ENCODE measurements around the gene ASB8. TPM values are rescaled to one million over a fixed set of nuclear protein-coding genes. Genes with fewer than 3 reads are reported as not detected.

Gene ASB8
- total RNA-seq, 1 experiment from 2014 or later: 17.1 TPM

GRCh38 chr12:48122065-48122834, 35.1 kb downstream of the ASB8 start:
- ChIA-PET CTCF (no interaction called here), POLR2A (no interaction called here)
- Histone ChIP-seq H3K36me3 (ENCODE audit: control insufficient read depth, insufficient read depth, low read length) (peaks cover 11% of the 10 kb centered on the region), H3K27ac (ENCODE audit: low read length) (no peak overlapping the region), H3K9me3 (ENCODE audit: control insufficient read depth, insufficient read depth, low read depth, low read length) (no peaks in the 10 kb centered on the region), H3K4me3 (ENCODE audit: low read depth in 2 of 2, low read length in 2 of 2) (no peak overlapping the region), H3K4me1 (ENCODE audit: control insufficient read depth, insufficient read depth, low read length) (peaks cover 11% of the 10 kb centered on the region), H3K27me3 (ENCODE audit: control insufficient read depth, insufficient read depth, low read length) (no peaks in the 10 kb centered on the region)
- no peak for ATAC-seq
- TF ChIP-seq CTCF (IDR thresholded peaks at IDR 0.05) (no peak), SIN3A (IDR thresholded peaks at IDR 0.05; ENCODE audit: borderline replicate concordance, insufficient read depth, low read depth, low read length) (no peak), TCF7L2 (IDR thresholded peaks at IDR 0.05; ENCODE audit: low read depth, low read length) (no peak), REST (IDR thresholded peaks at IDR 0.05; ENCODE audit: insufficient read depth in 1 of 2, low read depth in 2 of 2, low read length in 1 of 2) (no peak), POLR2AphosphoS5 (IDR thresholded peaks at IDR 0.05; ENCODE audit: low read depth, low read length) (no peak)
- no TSS peak for BruUV-seq (replicated peaks)
- no peak for DNase-seq (ENCODE audit: low read depth, low spot score)
- in situ Hi-C loops (cut with HindIII; ENCODE audit: low pct_unique_long_range_greater_than_20kb, low sequenced_read_pairs): no loop called here
- intact Hi-C loops (cut with micrococcal nuclease; ENCODE audit: unreplicated experiment): no loop called here

- ATAC-seq (no peak), DNase-seq (ENCODE audit: low read depth, low spot score) (no peak)
- Histone ChIP-seq H3K27me3 (ENCODE audit: control insufficient read depth, insufficient read depth, low read length) (no peaks in the 10 kb centered on the region), H3K9me3 (ENCODE audit: control insufficient read depth, insufficient read depth, low read depth, low read length) (no peaks in the 10 kb centered on the region), H3K4me1 (ENCODE audit: control insufficient read depth, insufficient read depth, low read length) (peaks cover 11% of the 10 kb centered on the region), H3K4me3 (ENCODE audit: low read depth in 2 of 2, low read length in 2 of 2) (no peak overlapping the region), H3K36me3 (ENCODE audit: control insufficient read depth, insufficient read depth, low read length) (peaks cover 11% of the 10 kb centered on the region), H3K27ac (ENCODE audit: low read length) (no peak overlapping the region)
- intact Hi-C loops (cut with micrococcal nuclease; ENCODE audit: unreplicated experiment) (no loop called here), in situ Hi-C loops (cut with HindIII; ENCODE audit: low pct_unique_long_range_greater_than_20kb, low sequenced_read_pairs) (no loop called here)
- no TSS peak for BruUV-seq (replicated peaks)
- CTCF ChIA-PET: no interaction called here
- POLR2A ChIA-PET: no interaction called here
- TF ChIP-seq TCF7L2 (IDR thresholded peaks at IDR 0.05; ENCODE audit: low read depth, low read length) (no peak), CTCF (IDR thresholded peaks at IDR 0.05) (no peak), REST (IDR thresholded peaks at IDR 0.05; ENCODE audit: insufficient read depth in 1 of 2, low read depth in 2 of 2, low read length in 1 of 2) (no peak), POLR2AphosphoS5 (IDR thresholded peaks at IDR 0.05; ENCODE audit: low read depth, low read length) (no peak), SIN3A (IDR thresholded peaks at IDR 0.05; ENCODE audit: borderline replicate concordance, insufficient read depth, low read depth, low read length) (no peak)
Measured at GRCh38 chr12:48121522-48121921, 35.8 kb downstream of the ASB8 start.
